ENCODE measurements around the gene FURIN.
"Not testable (repeated sequence)": the region's sequence is repeated elsewhere in the genome, so short reads cannot be mapped to it uniquely, and the experiment has no call there.

FURIN gene

DNA sequence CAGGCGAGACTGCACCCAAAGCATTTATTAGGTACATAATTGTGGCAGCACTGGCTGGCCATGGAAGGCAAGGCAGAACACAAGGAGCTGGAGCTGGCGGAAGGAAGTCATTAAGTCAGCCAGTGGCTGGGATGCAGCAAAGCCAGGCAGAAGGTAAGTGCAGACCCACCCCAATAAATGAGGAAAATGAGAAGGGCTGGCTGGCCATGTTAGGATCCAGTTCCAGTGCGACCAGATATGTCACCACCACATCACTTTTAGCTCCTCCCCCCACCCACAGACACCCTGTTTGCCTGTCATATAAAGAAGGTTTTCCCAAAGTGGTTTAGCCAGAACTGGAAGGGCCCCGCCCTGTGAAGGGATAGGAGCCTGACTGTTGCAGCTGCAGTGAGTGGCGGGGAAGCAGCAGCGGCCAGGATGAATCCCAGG, at the start of gene FURIN:
Gene FURIN (plus strand): TSS at position 328 of the 429 bp plus-strand sequence. CDS start 7,153 bp downstream, outside the sequence.
- no peak for DNase-seq (ENCODE audit: low spot score)

DNA sequence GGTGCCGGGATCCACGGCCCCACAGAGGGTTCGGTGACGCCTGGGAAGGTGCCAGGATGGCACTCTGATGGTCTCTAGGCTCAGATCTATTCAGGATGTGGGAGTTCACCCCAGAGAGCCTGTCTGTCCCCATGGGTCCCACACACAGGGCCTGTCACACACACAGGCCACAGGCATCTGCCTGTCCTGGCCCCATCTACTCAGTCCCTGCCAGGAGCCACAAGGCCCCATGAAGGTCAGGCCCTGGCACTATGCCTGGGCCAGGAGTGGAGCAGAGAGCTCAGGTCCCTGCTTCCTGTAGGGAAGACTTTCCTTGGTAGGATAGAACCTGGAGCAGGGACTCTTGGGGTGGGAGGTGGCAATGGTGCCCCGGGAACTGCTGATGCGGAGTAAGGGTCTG, 49.0 kb upstream of the FURIN start:
- DNase-seq (ENCODE audit: low spot score): no peak

DNA sequence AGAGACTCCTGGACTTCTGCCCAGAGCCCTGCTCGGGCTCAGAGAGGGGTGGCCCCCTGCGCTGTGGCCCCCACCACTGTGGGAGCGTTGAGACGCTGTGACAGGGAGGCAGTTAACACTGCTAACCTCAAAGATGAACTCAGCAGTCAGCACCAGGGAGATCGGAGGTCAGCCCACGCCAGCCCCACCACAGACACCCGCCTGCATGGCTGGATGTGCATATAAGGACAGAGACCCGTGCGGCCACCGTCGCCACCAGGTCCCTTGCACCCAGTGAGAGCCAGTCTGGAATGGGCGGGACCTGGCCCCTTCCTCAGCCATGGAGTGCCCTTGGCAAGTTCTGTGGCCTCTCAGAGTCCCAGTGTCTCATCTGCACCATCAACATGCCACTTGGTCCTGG, 48.5 kb upstream of the FURIN start:
- DNase-seq (ENCODE audit: low spot score): no peak

DNA sequence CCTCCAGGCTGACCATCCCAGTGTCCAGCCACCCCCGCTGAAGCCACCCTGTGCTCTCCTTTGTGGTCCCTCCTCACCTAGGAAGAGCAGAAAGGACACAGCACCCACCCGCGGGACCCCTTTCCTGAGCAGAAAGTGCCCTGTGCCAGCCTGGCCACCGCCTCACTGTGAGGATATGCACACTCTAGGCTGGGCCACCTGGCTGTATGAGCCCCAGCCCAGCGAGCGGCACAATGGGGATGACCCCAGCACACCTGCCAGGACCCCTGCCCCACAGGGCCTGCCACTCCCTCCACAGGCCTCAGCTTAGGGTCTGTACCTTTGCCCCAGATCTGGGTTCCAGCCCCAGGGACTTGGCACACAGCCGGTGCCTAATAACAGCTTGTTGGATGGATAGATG, 47.9 kb upstream of the FURIN start:
- DNase-seq (ENCODE audit: low spot score): no peak

DNA sequence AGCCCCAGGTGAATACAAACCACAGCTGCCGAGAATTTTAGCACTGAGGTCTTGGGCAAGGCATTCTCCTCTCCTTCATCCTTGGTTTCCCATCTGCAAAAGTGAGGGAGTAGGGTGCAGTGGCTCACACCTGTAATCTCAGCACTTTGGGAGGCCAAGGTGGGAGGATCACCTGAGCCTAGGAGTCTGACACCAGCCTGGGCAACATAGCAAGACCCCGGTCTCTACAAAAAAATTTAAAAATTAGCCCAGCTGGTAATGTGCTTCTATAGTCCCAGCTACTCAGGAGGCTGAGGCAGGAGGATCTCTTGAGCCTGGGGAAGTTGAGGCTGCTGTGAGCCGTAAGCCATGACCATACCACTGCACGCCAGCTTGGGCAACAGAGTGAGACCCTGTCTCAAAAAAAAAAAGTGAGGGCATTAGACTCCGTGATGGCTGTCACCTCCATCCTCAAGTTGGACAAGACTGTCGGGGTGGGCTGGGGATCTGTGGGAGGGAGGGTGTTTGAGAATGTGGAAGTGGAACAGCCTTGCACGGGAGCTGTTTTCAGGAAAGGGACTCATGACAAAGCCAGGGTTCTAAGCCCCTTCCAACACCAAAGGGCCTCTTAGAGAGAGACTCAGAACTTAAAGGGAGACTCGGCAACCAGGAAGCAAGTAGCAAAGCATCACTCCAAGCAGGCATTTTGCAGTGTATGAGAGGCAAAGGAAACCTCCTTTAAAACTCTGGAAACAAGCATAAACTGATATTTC, 46.0 kb upstream of the FURIN start:
- no peak for DNase-seq (ENCODE audit: low spot score)

DNA sequence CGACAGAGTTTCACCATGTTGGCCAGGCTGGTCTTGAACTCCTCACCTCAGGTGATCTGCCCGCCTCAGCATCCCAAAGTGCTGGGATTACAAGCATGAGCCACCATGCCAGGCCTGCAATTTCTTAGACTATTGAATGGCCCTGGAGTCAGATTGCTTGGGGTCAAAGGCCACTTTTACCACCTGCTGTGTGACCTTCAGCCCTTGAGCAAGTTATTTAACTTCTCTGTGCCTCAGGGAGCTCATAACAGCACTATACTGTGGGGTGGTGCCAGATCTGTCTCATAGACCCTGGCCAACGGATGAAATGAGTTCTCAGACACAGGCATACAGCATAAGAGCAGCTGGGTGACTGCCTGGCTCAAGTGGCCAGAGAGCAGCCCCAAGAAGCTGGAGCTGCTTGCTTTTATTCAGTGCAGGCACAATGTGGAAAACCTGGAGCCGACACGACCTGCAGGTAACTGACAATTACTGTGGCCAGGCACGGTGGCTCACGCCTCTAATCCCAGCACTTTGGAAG, 44.9 kb upstream of the FURIN start:
- DNase-seq (ENCODE audit: low spot score): no peak

DNA sequence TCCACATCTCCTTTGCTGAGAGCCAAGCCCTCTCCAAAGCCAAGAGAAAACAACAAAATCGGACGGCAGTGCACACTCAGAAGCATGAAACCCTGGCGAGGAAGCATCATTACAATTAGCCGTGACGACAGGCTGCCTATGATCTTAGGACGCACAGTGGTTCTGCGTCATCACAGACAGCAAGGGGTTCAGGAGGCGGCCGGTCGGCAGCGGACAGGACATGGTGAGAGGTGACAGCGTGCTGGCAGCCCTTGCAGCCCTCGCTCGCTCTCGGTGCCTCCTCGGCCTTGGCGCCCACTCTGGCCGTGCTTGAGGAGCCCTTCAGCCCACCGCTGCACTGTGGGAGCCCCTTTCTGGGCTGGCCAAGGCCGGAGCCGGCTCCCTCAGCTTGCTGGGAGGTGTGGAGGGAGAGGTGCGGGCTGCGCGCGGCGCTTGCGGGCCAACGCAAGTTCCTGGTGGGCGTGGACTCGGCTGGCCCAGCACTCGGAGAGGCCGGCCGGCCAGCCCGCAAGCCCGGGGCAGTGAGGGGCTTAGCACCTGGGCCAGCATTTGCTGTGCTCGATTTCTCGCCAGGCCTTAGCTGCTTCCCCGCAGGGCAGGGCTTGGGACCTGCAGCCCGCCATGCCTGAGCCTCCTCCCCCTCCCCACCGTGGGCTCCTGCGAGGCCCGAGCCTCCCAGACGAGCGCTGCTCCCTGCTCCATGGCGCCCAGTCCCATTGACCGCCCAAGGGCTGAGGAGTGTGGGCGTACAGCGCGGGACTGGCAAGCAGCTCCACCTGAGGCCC, 43.1 kb upstream of the FURIN start:
- not testable (repeated sequence) for DNase-seq (ENCODE audit: low spot score)

DNA sequence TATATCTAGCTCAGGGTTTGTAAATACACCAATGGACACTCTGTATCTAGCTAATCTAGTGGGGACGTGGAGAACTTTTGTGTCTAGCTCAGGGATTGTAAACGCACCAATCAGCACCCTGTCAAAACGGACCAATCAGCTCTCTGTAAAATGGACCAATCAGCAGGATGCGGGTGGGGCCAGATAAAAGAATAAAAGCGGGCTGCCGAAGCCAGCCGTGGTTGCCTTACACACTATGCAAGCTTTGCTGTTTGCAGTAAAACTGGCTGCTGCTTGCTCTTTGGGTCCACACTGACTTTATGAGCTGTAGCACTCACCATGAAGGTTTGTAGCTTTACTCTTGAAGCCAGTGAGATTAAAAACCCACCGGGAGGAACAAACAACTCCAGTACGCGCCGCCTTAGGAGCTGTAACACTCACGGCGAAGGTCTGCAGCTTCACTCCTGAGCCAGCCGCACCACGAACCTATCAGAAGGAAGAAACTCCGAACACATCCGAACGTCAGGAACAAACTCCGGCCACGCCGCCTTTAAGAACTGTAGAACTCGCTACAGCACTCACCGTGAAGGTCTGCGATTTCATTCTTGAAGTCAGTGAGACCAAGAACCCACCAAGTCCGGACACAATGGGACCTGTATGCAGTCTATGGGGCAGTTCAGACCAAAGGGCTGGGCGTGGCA, 42.0 kb upstream of the FURIN start:
- not testable (repeated sequence) for DNase-seq (ENCODE audit: low spot score)

DNA sequence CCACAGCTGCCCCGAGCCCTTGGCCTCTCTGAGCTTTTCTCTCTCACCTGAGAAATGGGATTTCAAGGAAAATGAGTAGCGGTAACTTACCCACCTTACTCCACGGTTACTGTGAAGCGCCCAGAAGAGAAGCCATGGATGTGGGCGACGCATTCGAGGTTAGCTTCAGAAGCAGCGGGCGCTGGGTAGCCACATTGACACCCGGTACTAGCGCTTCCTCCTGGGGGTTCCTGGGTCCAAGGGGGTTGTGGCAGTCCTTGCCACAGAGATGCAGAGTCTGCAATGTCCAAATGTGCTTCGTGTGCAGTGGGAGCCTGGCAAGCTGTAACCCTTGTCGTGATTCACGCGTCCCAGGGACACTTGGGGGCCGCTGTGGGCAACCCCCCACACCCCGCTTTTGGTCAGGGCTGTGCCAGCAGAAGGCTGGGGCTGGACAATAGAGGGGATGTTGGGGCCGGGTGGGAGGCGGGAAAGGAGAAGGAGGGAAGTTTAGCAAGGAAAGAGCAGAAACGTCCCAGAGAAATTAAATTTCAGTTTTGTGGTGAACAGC, 41.4 kb upstream of the FURIN start:
- DNase-seq (ENCODE audit: low spot score): no peak

DNA sequence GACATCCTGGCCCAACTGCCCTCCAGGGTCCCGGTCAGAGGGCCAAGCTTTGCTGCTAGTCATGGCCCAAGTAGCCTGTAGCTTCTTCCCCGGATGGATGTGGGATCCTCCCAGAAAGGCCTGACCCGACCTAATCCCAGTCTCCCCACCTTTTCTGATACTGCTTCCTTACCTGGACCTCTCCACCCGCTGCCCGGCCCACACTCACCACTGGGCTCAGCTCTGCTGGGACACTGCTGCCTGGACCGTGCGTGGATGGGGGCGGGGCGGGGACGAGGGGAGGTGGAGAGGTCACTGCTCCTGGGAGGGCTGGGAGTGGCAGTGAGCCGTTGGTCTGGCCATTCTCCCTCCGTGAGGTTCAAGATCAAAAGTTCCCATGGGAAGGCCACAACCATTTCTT, 40.3 kb upstream of the FURIN start:
- DNase-seq (ENCODE audit: low spot score): no peak

DNA sequence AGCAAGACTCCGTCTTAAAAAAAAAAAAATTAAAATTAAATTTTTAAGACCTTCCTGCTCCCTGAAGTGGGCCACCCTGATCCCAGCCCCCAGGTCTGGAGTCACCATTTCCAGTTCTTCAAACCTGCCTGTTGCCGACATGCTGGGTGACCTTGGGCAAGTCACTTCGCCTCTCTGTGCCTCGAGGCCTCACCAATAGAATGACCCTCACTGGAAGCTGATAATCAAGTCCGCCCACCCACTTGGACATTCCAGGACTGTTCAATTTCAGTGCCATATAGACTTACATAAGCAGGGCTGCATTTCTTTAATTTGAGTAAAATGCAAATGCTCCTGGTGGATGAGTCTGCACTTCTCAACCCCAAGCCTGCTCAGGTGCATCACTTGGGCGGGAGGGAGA, 39.3 kb upstream of the FURIN start:
- DNase-seq (ENCODE audit: low spot score): no peak

DNA sequence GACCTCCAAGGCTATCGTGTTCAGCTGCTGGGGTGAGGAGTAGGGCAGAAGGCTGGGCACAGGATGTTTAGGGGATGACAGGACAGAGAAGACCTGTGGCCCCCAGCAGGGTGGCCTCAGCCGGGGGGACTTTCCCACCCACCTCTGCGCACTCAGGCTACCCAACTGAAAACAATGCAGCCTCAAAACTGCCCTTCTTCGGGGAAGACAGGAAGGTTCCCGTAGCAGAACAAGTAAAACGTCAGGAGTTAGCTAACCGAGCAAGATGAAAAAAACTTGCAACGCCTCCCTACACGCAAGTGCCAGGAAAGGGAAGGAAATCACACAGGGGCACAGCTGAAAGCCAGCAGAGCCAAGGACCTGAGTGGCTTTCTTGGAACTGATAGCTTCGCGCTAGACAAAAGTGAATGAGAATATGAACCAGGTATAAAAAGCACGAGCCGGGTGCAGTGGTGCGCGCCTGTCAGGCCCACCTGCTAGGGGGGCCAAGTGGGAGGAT, 38.4 kb upstream of the FURIN start:
- DNase-seq (ENCODE audit: low spot score): no peak

DNA sequence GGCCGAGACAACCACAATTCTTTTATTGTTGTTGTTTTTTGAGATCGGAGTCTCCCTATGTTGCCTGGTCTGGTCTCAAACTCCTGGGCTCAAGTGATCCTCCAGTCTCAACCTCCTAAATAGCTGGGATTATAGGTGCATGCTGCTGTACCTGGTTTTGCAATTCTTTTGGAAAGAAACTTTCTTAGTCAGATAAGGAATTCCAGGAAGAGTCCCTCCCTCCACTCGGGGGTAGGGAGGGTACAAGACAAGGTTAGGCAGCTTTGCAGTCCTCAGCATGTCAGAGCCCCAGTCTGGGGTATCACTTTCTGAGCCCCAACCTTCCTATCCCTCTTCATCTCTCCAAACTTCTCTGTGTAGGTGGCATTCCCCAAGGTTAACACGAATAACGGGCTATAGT, 33.8 kb upstream of the FURIN start:
- no peak for DNase-seq (ENCODE audit: low spot score)

DNA sequence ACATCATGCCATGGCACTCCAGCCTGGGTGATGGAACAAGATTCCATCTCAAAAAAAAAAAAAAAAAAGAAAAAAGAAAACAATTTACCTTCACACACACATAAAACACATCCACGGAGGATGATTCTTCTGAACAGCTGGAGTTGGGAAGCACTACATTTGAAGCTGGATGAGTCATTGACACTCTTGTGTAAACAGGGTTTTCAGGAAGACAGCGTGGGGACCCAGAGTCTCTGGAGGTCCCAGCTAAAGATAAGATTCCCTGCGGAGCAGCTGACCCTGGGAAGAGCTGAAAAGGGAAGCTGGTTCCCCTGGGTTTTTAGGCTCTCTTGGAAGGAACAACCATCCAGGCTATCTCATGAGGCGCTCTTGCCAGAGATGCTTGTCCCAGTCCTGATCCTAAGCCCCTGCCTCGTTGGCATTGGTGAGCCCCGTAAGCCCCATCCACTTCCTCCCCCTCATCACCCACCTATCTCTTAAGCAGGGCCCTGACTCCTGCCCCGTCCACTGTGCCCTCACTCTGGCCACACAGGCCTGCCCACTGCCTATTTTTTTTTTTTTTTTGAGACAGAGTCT, 32.0 kb upstream of the FURIN start:
- DNase-seq (ENCODE audit: low spot score): no peak

DNA sequence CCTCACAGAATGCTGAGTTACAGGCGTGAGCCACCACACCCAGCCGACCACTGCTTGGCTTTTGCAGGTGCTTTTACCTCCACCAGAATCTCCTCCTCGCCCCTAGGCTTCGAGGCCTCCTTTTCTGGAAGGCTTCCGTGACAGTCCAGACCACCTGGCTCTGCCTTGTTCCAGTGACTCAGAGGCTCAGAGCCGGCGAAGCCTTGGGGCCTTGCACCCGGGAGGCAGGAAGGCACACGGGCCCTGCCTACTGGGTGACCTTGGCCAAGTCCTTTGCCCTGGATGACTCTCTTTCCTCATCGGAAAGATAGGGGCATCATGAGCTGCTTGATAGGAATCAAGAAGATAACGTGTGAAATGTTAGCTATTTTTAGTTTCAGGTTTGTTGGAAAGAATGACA, 31.3 kb upstream of the FURIN start:
- DNase-seq (ENCODE audit: low spot score): no peak

DNA sequence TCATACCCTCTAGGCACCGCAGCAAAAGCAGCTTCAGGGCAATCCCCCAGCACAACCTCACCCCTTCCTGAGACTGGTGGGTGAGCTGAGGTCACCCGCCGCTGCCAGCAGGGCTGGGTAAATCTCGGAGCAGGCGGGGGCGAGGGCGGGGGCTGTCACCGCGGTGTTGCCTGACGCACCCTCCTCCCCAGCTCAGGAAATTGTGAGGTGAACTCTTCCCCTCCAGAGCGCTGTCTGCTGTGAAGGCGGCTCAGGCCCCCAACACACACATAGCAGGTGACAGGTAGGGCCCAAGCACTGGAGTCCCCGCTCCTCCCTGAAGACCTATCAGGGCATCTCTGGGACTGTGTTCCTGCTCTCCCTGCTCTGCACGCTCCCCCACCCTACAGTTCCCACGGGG, 30.2 kb upstream of the FURIN start:
- DNase-seq (ENCODE audit: low spot score): no peak

DNA sequence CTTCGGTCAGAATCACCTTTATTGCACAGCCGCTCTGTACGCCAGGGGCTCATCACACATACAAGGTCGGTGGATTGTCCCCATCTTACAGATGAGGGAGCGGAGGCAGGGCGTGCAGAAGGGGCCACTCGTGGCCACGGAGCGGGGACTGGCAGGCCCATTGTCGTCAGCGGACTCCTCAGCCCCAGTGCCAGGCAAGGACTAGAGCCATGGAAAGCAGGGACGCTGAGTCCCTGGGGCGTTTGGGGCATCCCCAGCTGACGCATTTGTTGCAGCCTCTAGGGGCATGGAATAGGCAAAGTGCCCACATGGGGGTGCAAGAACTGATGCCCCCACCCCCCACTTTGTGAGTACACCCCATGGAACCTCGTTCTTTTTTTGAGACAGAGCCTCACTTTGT, 29.8 kb upstream of the FURIN start:
- DNase-seq (ENCODE audit: low spot score): no peak

DNA sequence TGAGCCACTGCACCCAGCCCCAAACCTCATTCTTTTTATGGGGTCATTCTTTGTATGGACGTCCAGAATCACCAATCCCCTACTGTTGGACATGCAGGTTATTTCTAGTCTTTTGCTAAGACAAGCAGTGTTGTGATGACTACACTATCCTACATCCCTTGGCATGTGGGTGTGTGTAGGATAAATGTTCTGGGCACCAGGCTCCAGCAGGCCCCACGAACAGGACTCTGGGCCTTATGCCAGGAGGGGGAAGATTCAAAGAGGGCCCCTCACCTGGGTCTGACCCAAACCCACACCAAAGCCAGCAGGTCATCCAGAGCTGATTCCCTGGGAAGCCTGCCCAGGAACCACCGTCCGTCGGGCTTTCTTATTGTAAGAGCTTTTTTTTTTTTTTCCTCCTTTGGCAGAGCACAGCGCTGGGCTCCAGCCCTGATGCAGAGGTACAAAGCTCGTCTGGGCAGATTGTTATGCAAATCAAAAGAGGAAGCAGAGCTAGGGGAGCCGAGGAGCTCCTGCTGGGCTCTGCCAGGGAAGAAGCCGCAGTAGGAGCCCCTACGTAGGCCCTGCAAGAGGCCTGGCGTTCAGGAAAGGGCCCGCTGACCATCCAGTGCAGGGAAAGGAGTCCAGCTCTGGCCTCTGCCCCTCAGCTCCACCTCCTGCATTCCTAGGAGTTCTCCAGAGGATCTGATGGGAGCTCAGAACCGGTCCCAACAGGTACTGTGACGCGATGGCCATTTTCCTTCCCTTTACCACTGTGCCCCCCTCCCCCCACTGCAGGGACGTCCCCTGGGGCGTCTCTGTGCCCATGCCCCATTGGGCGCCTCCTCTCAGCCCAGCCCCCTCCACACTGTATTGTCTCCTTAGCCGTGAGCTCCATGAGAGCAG, 29.0 kb upstream of the FURIN start:
- DNase-seq (ENCODE audit: low spot score): no peak

DNA sequence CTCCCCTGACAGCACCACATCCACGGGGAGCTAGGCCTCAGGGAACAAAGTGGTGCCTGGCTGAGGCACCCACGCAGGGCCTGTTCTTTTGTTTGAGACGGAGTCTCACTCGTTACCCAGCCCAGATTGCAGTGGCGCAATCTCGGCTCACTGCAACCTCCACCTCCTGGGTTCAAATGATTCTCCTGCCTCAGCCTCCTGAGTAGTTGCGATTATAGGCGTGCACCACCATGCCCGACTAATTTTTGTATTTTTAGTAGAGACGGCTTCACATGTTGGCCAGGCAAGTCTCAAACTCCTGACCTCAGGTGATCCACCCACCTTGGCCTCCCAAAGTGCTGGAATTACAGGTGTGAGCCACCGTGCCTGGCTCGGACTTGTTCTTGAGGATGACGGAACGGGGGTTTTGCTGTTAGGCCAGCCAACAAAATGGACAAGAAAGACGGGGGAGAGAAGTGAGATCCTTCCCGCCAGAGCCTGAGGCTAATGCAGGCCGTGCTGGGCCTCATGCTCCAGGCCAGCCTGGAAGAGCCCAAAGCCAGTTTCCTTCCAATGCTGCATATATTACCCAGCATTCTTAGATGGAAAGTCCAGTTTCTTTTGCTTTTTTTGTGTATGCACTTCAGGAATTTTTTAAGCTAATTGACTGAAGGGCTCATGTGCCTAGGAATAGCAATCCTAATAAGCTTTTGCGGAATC, 28.1 kb upstream of the FURIN start:
- DNase-seq (ENCODE audit: low spot score): no peak

DNA sequence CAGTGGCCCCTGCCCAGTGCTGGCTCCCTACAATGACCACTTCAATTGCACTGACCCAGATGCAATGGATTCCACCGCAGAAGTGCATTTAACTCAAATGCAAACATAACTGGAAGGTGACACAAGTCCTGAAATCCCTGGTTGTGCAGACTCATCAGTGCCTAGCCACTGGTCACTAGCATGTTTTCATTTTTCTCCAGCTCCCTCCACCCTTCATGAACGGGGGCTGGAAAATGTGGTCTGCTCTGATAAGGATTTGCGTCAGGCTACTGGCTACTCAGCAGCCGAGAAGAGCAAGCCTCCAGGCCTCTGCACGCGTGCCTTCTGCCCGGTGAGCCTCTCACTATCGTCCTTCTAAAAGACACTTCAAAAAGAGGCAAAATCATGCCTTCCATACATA, 27.4 kb upstream of the FURIN start:
- DNase-seq (ENCODE audit: low spot score): no peak

All from cerebellar cortex (tissue), 1 donor.